Stimulated activated CD4-positive, alpha-beta T cell treated with anti-CD3 and anti-CD28 coated beads, TNF-alpha, amount 100 ng/mL, for 1 hour (primary cell): Measurements from ENCODE around the gene ZNF473.
"Not testable (repeated sequence)": the region's sequence is repeated elsewhere in the genome, so short reads cannot be mapped to it uniquely, and the experiment has no call there.

Source experiments
- DNase-seq, 3 donors: peaks; one replicate each; pipeline ENCODE4 v3.0.0-alpha.2; 2020; ENCODE audit warnings: low read depth in 3 of 3, low spot score in 1 of 3

ZNF473 gene

GRCh38 chr19:50097884-50098283 is 72.1 kb downstream of the ZNF473 start:
- DNase-seq = not testable (repeated sequence)

GRCh38 chr19:50098892-50099291 is 73.1 kb downstream of the ZNF473 start:
- peak in 1 of 3 donors; percentile 7 for DNase-seq

- DNase-seq = not testable (repeated sequence)
Observed at GRCh38 chr19:50099696-50100095, 73.9 kb downstream of the ZNF473 start.

- DNase-seq = not testable (repeated sequence)
Observed at GRCh38 chr19:50100946-50101345, 75.1 kb downstream of the ZNF473 start.
